Stimulated activated CD4-positive, alpha-beta T cell treated with anti-CD3 and anti-CD28 coated beads, TNF-alpha, amount 100 ng/mL, for 24 hours (primary cell): Measurements from ENCODE around the gene RNF115.
"Not testable (repeated sequence)": the region's sequence is repeated elsewhere in the genome, so short reads cannot be mapped to it uniquely, and the experiment has no call there.

ENCODE experiments used
- DNase-seq, 3 experiments: peaks; one replicate each; pipeline ENCODE4 v3.0.0-alpha.2; 2020; ENCODE audit warnings: low read depth in 3 of 3

The RNF115 gene

DNA sequence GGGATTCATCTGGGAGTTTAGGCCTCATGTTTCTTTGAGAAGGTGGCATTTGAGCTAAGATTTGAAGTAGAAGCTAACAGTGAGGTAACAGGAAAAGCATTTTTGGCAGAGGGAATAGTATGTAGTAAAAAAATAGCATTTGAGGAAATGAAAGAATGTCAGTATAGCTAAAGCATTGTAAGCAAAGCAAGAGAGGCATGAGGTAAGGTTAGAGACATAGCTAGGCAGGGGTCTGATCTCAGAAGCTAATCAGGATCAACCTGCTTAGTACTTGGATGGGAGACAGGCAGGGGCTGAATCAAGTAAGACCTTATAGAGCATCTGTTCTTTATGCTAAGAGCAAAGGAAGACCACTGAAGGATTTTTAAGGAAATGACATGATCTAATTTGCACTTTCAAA lies 4.1 kb upstream of the RNF115 start:
- no peak for DNase-seq

DNA sequence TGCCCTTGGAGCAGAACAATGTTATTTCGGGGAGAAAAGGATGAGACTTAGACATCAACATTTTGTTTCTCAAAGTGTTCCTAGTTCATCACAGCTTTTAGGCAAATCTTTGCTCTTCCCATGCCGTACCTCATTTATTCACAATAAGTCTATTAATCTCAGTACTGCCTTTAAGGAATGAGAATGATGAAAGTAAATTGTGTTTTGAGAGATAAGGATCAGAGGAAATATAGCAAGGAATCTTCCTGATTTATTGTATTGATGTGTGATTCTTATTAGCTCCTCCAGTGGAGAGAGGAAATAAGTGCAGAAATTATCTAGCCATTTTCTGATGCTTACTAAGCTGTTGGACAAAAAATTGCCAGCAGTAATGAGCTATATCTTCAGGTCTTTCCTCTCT lies 2.1 kb upstream of the RNF115 start:
- no peak for DNase-seq

DNA sequence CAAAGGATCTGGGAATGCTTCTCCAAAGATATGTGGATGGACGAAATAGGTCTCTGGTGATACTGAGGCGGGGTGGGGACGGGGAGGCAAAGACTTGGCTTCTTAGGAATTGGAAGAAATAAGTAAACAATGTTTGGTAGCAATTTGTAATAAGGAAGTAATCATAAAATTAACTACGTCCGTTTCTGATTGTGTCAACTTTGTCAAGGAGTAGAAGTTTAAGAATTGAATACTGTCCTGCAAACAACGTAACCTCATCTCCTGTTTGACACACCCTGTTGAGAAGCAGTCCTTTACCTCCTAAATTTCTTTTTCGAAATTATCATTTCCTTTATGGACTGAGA lies 576 bp upstream of the RNF115 start:
- DNase-seq = no peak

DNA sequence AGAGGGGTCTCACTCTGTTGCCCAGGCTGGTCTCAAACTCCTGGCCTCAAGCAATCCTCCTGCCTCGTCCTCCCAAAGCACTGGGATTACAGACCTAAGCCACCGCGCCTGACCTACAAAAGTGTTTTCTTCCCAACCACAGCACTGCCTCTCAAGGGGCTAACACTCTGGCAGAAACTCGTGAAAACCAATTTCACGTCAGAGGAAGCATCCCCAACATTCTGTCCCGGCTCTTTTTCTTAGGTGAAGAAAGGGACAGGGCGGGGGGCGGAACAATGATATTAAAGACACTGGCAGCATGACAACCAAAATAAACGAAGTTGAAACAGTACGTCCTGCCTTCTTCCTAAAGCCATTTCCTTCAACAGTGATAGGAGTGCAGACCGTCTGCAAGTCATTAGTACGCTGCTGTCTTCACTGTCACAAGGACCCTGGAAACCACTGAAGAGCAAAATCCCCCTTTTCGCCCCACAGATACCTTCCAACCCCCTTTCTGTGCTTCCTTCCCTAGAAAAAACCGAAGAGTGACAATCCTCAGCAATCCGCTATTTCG lies 1.0 kb downstream of the RNF115 start:
- DNase-seq = not testable (repeated sequence)

DNA sequence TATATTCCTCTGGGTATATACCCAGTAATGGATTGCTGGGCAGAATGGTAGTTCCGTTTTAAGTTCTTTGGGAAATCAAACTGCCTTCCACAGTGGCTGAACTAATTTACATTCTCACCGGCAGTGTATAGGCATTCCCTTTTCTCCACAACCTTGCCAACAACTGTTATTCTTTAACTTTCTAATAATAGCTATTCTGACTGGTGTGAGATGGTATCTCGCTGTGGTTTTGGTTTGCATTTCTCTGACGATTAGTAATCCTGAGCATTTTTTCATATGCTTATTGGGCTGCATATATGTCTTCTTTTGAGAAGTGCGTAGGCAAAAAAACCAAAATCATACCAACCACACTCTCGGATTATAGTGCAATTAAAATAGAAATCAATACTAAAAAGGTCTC lies 5.8 kb downstream of the RNF115 start:
- DNase-seq = not testable (repeated sequence)

DNA sequence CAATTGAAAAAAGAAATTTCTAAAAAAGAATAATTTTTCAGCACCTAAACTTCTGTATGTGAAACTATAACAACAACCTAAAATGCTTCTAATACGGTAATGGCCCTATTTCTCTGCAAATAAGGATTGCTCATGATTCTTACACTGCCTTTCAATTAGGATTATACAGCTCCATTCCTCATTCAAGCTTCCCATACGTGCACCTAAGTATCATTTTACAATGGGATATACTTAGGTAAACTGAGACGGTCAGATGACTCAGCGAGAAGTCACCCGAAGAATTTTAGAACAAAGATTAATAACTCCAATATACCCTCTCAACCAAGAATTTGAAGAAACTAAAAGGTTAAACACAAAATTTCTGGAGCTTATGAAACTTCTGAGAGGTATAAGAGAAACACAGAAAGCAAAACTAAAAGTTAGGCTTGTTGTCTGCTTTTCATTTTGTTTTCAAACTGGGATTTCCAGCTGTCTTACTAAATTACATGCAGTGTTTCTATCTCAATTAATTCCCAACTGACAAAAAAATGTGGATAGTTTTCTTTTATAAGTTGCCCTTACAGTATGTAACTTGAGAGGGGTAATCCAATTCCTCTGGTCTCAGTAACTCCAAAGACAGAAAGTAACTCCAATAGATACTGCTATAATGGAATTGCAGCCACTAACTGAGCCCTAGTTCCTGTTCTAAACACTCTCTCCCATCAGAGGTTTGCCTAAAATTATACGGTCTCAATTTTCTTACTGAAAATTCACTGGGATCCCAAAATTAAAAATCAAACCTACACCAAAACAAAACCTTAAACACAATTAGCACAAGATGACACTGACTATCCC lies 10.7 kb downstream of the RNF115 start:
- not testable (repeated sequence) for DNase-seq

DNA sequence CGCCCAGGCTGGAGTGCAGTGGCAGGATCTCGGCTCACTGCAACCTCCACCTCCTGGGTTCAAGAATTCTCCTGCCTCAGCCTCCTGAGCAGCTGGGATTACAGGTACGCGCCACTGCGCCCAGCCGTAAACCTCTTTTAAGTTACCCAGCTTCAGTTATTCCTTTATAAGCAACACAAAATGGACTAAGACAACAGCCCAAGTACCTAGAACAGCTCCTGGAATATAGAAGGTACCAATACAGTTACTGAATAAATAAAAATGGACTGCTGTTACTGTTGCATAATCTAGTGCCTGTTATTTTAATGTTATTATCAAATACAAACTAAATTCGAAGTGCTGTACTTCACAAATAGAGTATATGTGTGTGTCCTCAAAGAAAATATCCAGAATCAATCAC lies 17.1 kb downstream of the RNF115 start:
- no peak for DNase-seq

DNA sequence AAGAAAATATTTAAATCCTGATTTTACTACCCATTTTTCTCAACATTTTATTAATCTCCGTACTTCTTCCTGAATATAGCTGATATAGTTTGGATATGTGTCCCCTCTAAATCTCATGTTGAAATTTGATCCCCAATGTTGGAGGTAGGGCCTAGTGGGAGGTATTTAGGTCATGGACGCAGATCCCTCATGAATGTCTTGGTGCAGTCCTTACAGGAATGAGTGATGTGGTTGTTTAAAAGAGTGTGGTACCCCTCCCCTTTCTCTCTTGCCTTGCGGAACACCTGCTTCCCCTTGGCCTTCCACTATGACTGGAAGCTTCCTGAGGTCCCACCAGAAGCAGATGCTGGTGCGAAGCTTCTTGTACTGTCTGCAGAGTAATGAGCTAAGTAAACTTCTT lies 17.5 kb downstream of the RNF115 start:
- DNase-seq = no peak

DNA sequence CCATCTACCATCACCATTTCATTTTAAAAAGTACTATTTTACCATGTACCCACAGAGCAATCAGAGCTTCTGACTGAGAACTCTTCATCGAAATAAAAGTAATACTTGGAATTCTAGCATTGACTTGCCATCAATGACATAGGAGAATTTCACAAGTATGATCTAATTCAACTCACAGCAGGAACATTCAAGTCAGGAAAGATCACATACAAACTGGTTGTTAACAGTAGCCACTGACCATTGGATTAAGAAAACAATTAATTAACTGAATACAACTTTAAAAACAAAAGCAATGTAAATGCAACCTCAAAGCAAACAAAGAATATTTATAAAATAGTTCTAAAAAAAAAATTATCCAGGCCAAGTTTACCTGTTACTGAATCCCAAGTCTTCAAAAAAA lies 18.8 kb downstream of the RNF115 start:
- no peak for DNase-seq

DNA sequence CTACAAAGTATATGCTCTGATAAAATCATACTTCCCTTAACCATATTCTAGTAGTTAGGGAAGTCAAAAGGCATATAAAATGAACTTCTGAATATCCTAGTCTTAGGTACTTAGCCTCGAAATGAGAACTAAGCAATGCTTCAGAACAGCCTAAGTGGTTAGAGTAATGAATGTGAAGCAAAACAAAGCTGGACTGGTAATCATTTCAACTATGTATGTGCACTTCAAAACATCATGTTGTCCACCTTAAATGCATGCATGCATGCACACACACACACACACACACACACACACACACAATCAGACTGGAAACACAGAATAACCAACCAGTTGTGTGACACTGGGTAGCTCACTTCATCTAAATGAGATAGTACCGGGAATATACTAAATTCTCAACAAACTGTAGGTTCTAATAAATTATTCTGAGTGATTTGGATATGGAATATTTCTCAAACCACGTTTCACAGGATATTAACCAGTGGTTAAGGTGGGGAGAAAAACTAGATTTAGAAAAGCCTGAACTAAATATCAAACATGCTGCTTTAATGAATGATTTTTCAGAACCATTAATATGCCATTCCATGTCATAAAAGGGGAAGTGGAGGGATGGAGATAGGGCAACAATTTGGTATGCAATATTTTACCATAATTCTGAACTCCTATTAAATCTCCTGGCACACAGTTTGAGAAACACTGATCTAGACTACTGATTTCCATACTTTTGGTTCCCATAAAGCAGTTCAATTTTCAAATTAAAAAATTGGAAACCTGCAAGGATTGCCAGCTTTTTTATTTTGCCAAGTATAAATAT lies 19.5 kb downstream of the RNF115 start:
- DNase-seq = no peak

DNA sequence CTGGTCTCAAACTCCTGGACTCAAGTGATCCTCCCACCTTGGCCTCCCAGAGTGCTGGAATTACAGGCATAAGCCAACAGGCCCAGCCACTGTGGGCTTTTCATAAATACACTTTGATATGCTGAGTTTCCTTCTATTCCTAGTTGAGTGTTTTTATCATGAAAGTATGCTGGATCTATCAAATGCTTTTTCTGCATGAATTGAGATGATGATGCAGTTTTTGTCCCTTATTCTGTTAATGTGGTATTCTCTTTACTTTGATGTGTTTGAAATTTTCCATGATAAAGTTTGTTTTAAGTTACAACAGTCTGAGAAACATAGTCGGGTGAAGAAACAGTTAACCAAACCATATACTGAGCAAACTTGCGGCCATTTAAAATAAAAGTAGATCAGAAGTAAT lies 24.1 kb downstream of the RNF115 start:
- no peak for DNase-seq

DNA sequence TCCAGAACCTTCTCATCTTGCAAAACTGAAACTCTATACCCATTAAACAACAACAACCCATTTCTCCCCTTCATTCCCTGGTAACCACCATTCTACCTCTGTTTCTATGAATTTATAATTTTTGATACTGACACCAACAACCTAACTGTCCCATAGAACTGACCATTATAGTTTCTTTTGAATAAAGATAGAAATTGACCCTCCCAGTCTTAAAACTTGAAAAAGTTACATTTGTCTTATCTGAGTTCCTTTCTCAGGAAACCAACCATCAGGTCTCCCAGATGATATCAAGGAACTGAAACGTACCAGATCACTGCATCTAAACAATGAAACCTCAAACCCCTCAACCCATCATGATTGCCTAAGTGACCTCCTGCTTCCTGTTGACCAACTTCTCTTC lies 27.1 kb downstream of the RNF115 start:
- no peak for DNase-seq

DNA sequence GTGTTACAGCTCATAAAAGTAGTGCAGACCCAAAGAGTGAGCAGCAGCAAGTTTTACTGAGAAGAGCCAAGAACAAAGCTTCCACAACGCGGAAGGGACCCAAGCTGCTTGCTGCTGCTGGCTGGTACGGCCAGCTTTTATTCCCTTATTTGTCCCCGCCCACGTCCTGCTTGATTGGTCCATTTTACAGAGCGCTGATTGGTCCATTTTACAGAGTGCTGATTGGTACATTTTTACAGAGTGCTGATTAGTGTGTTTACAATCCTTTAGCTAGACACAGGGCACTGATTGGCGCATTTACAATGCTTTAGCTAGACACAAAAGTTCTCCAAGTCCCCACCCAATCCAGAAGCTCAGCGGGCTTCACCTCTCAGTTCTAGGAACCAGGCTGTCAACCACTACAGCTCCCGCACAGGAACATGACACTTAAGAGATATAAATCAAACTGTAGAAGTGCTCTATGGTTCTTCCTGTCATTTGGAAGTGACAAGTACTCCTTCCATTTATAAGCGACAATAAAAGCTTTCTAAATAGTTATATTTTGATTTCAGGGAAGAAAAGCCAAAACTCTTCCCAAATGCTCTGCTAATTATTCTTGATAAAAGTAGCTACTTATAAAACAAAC lies 28.5 kb downstream of the RNF115 start:
- no peak for DNase-seq

DNA sequence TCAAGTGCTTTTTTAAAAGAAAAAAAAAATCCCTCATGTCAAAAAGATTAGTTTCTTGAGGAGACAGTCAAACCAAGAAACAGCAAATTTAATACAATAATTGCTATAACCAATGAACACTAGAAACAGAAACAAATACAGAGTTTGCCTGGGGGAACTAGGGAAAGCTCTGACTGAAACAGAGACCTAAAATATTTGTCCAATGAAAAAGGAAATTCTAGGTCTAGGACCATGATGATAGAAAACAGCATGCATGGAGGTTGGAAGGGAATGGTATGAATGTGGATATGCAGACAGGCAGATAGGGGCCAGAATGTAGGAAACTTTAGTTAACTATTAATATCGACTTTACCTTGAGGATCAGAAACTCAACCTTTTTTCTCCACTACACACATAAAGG lies 31.4 kb downstream of the RNF115 start:
- no peak for DNase-seq

DNA sequence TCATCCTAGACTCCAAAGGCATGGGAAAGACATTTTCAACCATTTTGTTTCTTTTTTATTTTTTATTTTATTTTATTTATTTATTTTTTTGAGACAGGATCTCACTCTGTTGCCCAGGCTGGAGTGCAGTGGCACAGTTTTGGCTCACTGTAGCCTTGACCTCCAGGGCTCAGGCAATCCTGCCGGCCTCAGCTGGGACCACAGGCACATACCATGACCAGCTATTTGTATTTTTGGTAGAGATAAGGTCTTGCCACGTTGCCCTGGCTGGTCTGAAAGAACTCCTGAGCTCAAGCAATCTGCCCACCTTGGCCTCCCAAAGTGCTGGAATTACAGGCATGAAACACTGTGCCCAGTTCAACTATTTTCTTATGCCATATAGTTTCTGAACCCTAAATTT lies 32.0 kb downstream of the RNF115 start:
- not testable (repeated sequence) for DNase-seq

DNA sequence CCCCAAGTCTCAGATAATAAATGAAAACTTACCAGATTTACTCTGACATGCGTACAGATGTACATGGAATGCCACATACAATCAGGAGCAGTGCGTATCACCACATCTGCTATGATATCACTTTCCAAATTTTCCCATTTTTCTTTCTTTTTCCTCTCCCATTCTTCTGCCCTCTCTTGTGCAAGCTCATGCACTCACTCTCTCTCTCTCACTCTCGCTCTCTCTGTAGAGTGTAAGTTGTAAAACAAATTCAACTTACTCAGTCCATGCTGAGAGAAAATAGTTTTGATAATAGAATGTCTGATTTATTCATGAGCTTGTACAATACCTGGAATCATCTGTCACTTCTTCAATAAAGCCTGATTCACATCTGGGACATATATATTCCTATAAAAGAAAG lies 35.3 kb downstream of the RNF115 start:
- DNase-seq = no peak

DNA sequence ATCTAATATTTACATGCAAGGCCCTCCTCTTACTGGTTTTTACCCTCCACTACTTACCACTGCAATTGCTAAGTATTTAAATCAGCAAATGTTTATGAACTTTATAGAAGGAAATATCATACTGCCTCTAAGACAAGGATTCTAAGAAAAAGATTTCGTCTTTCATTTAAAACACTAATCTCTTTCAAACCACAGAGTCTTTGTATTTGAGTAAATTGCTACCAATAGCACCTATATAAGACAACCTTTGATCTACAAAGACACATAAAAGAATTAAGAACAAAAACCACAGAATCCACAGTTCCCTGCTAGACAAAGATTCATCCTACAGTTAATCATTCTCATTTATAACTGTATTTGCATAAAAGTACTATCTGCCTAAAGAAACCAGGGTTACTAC lies 37.6 kb downstream of the RNF115 start:
- DNase-seq = no peak

DNA sequence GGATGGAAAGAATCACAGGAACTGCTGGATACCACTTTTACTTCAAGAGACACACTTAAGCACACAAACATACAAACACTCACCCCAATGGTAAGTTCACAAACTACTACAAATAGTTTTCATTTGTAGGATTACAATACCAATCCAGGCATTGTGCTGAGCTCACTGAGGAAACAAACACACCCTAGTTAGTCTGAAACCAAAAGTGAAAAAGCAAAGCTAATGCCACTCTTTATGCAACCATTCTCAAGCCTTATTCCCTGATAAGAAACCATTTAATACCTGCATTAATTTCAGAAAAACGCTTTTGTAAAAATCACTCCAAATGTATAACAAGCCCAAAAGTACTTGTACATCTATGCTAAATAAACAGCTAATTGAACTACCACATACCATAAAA lies 38.3 kb downstream of the RNF115 start:
- no peak for DNase-seq

DNA sequence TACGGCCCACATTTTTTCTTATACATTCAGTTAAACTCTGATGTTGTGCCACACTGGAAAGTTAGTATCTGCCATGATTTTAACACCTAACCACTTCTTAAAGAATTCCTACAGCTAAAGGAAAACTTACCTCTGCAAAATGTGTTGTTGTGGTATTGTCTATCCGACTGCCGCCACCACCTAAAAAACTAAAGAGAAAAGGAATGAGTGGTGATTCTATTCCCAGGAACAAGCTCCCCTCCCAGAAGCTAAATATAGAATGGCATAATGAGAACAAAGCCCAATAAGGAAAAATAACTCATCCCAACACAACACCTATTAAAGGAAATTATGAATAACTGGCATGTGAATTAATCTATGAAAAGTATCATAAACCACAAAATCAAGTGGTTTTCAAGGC lies 39.5 kb downstream of the RNF115 start:
- DNase-seq = no peak

DNA sequence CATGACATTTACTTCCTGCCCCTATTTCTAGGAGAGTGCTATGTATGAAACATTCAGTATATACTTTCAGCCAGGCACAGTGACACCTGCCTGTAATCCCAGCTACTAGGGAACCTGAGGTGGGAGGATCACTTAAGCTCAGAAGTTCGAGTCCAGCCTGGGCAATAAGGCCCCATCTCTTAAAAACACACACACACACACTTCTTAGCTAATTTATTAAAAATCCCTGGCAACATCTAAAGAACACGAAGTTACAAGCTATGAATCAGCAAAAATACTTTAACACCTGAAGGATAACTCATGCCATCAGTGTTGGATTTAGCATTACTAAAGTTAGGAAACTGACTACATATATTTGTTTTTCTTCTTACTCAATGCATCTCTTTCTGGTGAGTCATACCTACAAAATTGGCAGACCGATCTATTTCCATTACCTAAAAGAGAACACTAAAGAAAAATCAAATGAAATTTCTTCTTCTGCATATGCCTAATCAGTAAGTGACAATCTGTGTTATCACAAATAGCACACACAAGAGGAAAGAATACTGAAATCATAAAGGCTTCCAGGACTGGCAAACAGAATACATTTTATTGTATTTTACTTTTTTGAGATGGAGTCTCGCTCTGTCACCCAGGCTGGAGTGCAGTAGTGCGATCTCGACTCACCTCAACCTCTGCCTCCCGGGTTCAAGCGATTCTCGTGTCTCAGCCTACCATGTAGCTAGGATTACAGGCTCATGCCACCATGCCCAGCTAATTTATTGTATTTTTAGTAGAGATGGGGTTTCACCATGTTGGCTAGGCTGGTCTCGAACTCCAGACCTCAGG lies 41.4 kb downstream of the RNF115 start:
- DNase-seq = no peak

DNA sequence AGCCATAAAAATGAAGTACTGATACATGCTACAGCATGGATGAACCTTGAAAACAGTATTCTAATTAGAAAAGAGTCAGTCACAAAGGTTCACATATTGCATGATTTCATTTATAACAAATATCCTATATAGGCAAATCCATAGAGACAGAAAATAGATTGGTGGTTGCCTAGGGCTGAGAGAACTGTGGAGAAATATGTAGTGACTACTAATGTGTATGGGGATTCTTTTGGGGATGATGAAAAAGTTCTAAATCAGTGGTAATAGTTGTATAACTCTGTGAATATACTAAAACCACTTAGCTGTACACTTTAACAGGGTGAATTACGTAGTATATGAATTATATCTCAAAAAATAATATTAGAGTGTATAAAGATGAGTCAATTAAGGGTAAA lies 45.8 kb downstream of the RNF115 start:
- no peak for DNase-seq
